ENCODE data around the gene MRPL40.

DNA sequence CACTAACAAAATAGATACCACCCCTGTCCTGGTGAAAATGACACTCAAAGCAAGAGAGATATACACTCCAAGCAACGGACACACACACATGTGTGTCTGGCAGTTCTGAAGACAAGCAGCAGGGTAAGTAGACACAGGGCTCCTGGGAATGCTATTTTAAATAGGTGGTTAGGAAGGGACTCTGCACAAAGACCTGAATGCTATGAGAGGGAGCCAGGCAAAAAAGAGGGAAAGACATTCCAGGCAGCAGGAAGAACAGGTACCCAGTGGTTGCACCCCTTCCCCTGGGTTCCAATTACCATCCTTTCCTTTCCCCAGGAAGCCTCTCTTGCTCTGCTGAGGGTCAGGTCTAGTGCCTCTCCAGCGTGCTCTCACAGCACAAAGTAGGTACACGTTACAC, 43.7 kb downstream of the MRPL40 start:
- TF ChIP-seq, protein P1, sequence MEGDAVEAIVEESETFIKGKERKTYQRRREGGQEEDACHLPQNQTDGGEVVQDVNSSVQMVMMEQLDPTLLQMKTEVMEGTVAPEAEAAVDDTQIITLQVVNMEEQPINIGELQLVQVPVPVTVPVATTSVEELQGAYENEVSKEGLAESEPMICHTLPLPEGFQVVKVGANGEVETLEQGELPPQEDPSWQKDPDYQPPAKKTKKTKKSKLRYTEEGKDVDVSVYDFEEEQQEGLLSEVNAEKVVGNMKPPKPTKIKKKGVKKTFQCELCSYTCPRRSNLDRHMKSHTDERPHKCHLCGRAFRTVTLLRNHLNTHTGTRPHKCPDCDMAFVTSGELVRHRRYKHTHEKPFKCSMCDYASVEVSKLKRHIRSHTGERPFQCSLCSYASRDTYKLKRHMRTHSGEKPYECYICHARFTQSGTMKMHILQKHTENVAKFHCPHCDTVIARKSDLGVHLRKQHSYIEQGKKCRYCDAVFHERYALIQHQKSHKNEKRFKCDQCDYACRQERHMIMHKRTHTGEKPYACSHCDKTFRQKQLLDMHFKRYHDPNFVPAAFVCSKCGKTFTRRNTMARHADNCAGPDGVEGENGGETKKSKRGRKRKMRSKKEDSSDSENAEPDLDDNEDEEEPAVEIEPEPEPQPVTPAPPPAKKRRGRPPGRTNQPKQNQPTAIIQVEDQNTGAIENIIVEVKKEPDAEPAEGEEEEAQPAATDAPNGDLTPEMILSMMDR (tag by site-specific recombination; IDR thresholded peaks at IDR 0.05) = no peak
- no peak for TF ChIP-seq ZNF280D (tag by site-specific recombination; IDR thresholded peaks at IDR 0.05)
- no peak for TF ChIP-seq ZBTB7A (tag by site-specific recombination; IDR thresholded peaks at IDR 0.05; ENCODE audit: low read depth)
- TF ChIP-seq ZNF18 (tag by site-specific recombination; IDR thresholded peaks at IDR 0.05) = no peak
- no peak for TF ChIP-seq ZNF621 (tag by site-specific recombination; IDR thresholded peaks at IDR 0.05)
- no peak for TF ChIP-seq ZNF175 (tag by site-specific recombination; IDR thresholded peaks at IDR 0.05)
- TF ChIP-seq IKZF3 (tag by site-specific recombination; IDR thresholded peaks at IDR 0.05) = no peak
- TF ChIP-seq BCL11A (tag by site-specific recombination; IDR thresholded peaks at IDR 0.05; ENCODE audit: low read depth) = no peak
- TF ChIP-seq TCF7L2 (IDR thresholded peaks at IDR 0.05; ENCODE audit: borderline replicate concordance, low read depth, low read length) = no peak
- TF ChIP-seq, protein P2, sequence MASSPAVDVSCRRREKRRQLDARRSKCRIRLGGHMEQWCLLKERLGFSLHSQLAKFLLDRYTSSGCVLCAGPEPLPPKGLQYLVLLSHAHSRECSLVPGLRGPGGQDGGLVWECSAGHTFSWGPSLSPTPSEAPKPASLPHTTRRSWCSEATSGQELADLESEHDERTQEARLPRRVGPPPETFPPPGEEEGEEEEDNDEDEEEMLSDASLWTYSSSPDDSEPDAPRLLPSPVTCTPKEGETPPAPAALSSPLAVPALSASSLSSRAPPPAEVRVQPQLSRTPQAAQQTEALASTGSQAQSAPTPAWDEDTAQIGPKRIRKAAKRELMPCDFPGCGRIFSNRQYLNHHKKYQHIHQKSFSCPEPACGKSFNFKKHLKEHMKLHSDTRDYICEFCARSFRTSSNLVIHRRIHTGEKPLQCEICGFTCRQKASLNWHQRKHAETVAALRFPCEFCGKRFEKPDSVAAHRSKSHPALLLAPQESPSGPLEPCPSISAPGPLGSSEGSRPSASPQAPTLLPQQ (tag by site-specific recombination; IDR thresholded peaks at IDR 0.05) = no peak
- TF ChIP-seq, protein P3, sequence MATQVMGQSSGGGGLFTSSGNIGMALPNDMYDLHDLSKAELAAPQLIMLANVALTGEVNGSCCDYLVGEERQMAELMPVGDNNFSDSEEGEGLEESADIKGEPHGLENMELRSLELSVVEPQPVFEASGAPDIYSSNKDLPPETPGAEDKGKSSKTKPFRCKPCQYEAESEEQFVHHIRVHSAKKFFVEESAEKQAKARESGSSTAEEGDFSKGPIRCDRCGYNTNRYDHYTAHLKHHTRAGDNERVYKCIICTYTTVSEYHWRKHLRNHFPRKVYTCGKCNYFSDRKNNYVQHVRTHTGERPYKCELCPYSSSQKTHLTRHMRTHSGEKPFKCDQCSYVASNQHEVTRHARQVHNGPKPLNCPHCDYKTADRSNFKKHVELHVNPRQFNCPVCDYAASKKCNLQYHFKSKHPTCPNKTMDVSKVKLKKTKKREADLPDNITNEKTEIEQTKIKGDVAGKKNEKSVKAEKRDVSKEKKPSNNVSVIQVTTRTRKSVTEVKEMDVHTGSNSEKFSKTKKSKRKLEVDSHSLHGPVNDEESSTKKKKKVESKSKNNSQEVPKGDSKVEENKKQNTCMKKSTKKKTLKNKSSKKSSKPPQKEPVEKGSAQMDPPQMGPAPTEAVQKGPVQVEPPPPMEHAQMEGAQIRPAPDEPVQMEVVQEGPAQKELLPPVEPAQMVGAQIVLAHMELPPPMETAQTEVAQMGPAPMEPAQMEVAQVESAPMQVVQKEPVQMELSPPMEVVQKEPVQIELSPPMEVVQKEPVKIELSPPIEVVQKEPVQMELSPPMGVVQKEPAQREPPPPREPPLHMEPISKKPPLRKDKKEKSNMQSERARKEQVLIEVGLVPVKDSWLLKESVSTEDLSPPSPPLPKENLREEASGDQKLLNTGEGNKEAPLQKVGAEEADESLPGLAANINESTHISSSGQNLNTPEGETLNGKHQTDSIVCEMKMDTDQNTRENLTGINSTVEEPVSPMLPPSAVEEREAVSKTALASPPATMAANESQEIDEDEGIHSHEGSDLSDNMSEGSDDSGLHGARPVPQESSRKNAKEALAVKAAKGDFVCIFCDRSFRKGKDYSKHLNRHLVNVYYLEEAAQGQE (tag by site-specific recombination; IDR thresholded peaks at IDR 0.05) = no peak
- no peak for TF ChIP-seq TSHZ1 (tag by site-specific recombination; IDR thresholded peaks at IDR 0.05; ENCODE audit: borderline replicate concordance)
- TF ChIP-seq, protein P4, sequence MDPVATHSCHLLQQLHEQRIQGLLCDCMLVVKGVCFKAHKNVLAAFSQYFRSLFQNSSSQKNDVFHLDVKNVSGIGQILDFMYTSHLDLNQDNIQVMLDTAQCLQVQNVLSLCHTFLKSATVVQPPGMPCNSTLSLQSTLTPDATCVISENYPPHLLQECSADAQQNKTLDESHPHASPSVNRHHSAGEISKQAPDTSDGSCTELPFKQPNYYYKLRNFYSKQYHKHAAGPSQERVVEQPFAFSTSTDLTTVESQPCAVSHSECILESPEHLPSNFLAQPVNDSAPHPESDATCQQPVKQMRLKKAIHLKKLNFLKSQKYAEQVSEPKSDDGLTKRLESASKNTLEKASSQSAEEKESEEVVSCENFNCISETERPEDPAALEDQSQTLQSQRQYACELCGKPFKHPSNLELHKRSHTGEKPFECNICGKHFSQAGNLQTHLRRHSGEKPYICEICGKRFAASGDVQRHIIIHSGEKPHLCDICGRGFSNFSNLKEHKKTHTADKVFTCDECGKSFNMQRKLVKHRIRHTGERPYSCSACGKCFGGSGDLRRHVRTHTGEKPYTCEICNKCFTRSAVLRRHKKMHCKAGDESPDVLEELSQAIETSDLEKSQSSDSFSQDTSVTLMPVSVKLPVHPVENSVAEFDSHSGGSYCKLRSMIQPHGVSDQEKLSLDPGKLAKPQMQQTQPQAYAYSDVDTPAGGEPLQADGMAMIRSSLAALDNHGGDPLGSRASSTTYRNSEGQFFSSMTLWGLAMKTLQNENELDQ (tag by site-specific recombination; IDR thresholded peaks at IDR 0.05; ENCODE audit: low read depth) = no peak
